BLaER1 treated with 17β-estradiol and CSF1 and Interleukin-3, amounts not matched to agents 10 nM and 100 nM (cell line): ENCODE data around the gene LAMA2.

ENCODE experiments used
- H3K27ac ChIP-seq, 11 experiments: shearing (Covaris generic); formaldehyde crosslinking; 2 replicates each; pipeline ENCODE4 v1.8.1; 2022
- H3K27me3 ChIP-seq, 11 experiments: shearing (Covaris generic); formaldehyde crosslinking; 2 replicates each; pipeline ENCODE4 v1.8.1; 2022
- H3K36me3 ChIP-seq, 11 experiments: shearing (Covaris generic); formaldehyde crosslinking; 2 replicates each; pipeline ENCODE4 v1.8.1; 2022
- H3K4me1 ChIP-seq, 10 experiments: shearing (Covaris generic); formaldehyde crosslinking; 2 replicates each; pipeline ENCODE4 v1.8.1; 2022
- H3K4me2 ChIP-seq, 11 experiments: shearing (Covaris generic); formaldehyde crosslinking; 2 replicates each; pipeline ENCODE4 v1.8.1; 2022
- H3K4me3 ChIP-seq, 10 experiments: shearing (Covaris generic); formaldehyde crosslinking; 2 replicates each; pipeline ENCODE4 v1.8.1; 2022
- H3K9ac ChIP-seq, 11 experiments: shearing (Covaris generic); formaldehyde crosslinking; 2 replicates each; pipeline ENCODE4 v1.8.1; 2022
- H3K9me3 ChIP-seq, 11 experiments: shearing (Covaris generic); formaldehyde crosslinking; replicated peaks in 1 of 11; 2 replicates each; pipeline ENCODE4 v1.8.1; 2022
- H4K20me1 ChIP-seq, 11 experiments: shearing (Covaris generic); formaldehyde crosslinking; 2 replicates each; pipeline ENCODE4 v1.8.1; 2022
- Cebpa-rat ChIP-seq, 11 experiments: shearing (Covaris generic); IDR thresholded peaks; 2 replicates each; pipeline ENCODE4 v1.8.1; 2022

Gene LAMA2, protein sequence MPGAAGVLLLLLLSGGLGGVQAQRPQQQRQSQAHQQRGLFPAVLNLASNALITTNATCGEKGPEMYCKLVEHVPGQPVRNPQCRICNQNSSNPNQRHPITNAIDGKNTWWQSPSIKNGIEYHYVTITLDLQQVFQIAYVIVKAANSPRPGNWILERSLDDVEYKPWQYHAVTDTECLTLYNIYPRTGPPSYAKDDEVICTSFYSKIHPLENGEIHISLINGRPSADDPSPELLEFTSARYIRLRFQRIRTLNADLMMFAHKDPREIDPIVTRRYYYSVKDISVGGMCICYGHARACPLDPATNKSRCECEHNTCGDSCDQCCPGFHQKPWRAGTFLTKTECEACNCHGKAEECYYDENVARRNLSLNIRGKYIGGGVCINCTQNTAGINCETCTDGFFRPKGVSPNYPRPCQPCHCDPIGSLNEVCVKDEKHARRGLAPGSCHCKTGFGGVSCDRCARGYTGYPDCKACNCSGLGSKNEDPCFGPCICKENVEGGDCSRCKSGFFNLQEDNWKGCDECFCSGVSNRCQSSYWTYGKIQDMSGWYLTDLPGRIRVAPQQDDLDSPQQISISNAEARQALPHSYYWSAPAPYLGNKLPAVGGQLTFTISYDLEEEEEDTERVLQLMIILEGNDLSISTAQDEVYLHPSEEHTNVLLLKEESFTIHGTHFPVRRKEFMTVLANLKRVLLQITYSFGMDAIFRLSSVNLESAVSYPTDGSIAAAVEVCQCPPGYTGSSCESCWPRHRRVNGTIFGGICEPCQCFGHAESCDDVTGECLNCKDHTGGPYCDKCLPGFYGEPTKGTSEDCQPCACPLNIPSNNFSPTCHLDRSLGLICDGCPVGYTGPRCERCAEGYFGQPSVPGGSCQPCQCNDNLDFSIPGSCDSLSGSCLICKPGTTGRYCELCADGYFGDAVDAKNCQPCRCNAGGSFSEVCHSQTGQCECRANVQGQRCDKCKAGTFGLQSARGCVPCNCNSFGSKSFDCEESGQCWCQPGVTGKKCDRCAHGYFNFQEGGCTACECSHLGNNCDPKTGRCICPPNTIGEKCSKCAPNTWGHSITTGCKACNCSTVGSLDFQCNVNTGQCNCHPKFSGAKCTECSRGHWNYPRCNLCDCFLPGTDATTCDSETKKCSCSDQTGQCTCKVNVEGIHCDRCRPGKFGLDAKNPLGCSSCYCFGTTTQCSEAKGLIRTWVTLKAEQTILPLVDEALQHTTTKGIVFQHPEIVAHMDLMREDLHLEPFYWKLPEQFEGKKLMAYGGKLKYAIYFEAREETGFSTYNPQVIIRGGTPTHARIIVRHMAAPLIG (N-terminal part only)

DNA sequence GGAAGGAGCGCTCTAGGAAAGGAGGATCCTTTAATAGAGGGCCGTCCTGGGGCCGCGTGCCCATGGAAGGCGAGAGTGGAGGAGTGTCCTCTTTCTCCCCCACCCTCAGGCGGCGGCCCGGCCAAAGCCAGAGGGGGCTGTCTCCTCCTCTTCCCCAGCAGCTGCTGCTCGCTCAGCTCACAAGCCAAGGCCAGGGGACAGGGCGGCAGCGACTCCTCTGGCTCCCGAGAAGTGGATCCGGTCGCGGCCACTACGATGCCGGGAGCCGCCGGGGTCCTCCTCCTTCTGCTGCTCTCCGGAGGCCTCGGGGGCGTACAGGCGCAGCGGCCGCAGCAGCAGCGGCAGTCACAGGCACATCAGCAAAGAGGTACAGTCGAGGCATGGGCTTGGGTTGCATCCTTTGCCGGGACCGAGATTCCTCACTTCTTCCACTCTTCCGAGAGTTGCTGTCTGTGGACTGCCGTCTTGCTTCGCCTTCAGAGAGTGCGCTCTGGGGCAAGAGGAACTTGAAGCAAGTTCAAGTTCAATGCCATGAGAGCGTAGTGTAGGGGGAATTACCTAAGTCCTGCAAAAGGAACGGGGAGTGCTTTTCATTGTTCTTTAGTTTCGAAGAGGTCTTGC lies at the start of gene LAMA2:
Gene LAMA2, plus strand, starts transcription at position 148 of the 621 bp plus-strand sequence. Its CDS starts 108 bp downstream, at position 256.
- Histone ChIP-seq H3K4me2 (no peak within 1 kb of the TSS), H3K27ac (no peak within 1 kb of the TSS)

GRCh38 chr6:128836761-128837160 lies 46.2 kb upstream of the LAMA2 start:
- no peaks in the 10 kb centered on the region for H3K27me3 ChIP-seq
- H3K4me2 ChIP-seq, result no peak overlapping the region
- no peak overlapping the region for H3K4me3 ChIP-seq
- H3K36me3 ChIP-seq, result no peaks in the 10 kb centered on the region
- H3K9ac ChIP-seq, result no peak overlapping the region
- no peaks in the 10 kb centered on the region for H4K20me1 ChIP-seq
- H3K4me1 ChIP-seq, result no peaks in the 10 kb centered on the region
- no peaks in the 10 kb centered on the region for H3K9me3 ChIP-seq
- H3K27ac ChIP-seq, result no peak overlapping the region
- TF ChIP-seq Cebpa-rat (IDR thresholded peaks at IDR 0.05), result no peak

More for the DNA sequence above, at the start of gene LAMA2:
- H3K9ac ChIP-seq, result no peak within 1 kb of the TSS
- TF ChIP-seq Cebpa-rat (IDR thresholded peaks at IDR 0.05), result no peak
- no peaks in the 10 kb centered on the region for H3K27me3 ChIP-seq
- no peaks in the 10 kb centered on the region for H3K36me3 ChIP-seq
- no peaks in the 10 kb centered on the region for H3K9me3 ChIP-seq
- no peaks in the 10 kb centered on the region for H4K20me1 ChIP-seq
- no peak within 1 kb of the TSS for H3K4me3 ChIP-seq
- H3K4me1 ChIP-seq, result no peaks in the 10 kb centered on the region

- Histone ChIP-seq H3K4me1 (no peaks in the 10 kb centered on the region), H3K36me3 (no peaks in the 10 kb centered on the region), H3K9ac (no peak overlapping the region), H3K9me3 (no peaks in the 10 kb centered on the region), H4K20me1 (no peaks in the 10 kb centered on the region), H3K27me3 (no peaks in the 10 kb centered on the region), H3K4me3 (no peak overlapping the region), H3K27ac (no peak overlapping the region), H3K4me2 (no peak overlapping the region)
- no peak for TF ChIP-seq Cebpa-rat (IDR thresholded peaks at IDR 0.05)
Measured at GRCh38 chr6:128841518-128841917, 41.4 kb upstream of the LAMA2 start.

DNA sequence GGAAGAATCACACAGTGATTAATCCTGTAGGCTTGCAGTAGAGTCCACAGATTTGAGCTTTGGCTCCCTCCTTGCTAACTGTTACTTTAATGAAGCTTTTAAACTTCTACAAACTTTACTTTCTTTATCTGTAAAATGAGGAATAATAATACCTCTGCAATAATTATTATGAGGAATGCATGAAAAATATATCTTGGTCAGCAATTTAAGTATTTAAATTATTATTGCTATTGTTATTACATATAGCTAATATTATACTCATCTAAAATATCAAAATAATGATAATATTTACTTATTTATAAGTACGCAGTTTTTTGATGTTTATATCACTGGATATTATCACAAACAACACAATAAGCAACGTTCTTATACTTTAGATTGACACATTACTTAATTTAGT lies 38.3 kb upstream of the LAMA2 start:
- Histone ChIP-seq H3K9ac (no peak overlapping the region), H3K4me3 (no peak overlapping the region), H3K36me3 (no peaks in the 10 kb centered on the region), H3K9me3 (no peaks in the 10 kb centered on the region), H3K27me3 (no peaks in the 10 kb centered on the region), H3K27ac (no peak overlapping the region), H4K20me1 (no peaks in the 10 kb centered on the region), H3K4me2 (no peak overlapping the region), H3K4me1 (no peaks in the 10 kb centered on the region)
- TF ChIP-seq Cebpa-rat (IDR thresholded peaks at IDR 0.05), result no peak

- H3K27me3 ChIP-seq, result no peaks in the 10 kb centered on the region
- no peaks in the 10 kb centered on the region for H4K20me1 ChIP-seq
- no peak overlapping the region for H3K9ac ChIP-seq
- no peaks in the 10 kb centered on the region for H3K36me3 ChIP-seq
- H3K4me2 ChIP-seq, result no peak overlapping the region
- TF ChIP-seq Cebpa-rat (IDR thresholded peaks at IDR 0.05), result no peak
- H3K4me1 ChIP-seq, result no peaks in the 10 kb centered on the region
- H3K27ac ChIP-seq, result no peak overlapping the region
- H3K4me3 ChIP-seq, result no peak overlapping the region
- no peaks in the 10 kb centered on the region for H3K9me3 ChIP-seq
Measured at GRCh38 chr6:128847431-128848210, 35.3 kb upstream of the LAMA2 start.

DNA sequence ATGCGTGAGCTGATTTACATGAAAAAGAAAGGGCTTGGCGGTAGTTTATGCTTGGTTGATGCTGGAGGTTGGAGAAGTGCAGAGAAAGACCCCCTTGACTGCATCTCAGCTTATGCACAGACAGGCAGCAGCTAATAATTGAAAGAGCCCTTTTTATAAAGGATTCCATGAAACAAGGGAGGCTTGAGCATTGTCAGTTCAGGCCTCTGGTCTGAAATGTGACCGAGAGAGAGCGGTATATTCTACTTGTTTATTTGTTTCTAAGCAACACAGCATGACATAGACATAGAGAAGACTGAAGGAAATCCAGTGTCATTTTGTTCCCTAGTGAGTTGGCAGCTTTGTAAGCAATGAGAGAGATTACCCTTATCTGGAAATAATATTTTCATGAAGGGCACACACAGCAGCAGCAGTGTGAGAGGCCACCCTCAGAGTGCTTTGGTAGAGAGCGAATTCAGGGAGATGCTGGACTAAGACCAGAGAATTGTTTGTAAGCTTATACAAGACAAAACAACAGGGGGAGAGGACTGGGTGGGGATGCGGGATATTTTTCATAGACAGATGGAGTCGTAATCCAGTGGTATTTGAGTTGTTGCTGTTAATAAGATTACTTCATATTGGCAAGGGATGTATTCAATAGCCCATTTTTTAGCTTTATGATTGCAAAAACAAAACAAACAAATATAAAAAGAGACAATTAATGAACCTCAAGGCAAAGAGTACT lies 34.6 kb upstream of the LAMA2 start:
- no peaks in the 10 kb centered on the region for H4K20me1 ChIP-seq
- no peaks in the 10 kb centered on the region for H3K9me3 ChIP-seq
- H3K27me3 ChIP-seq, result no peaks in the 10 kb centered on the region
- H3K36me3 ChIP-seq, result no peaks in the 10 kb centered on the region
- H3K9ac ChIP-seq, result no peak overlapping the region
- H3K4me2 ChIP-seq, result no peak overlapping the region
- no peak overlapping the region for H3K27ac ChIP-seq
- H3K4me3 ChIP-seq, result no peak overlapping the region
- no peak for TF ChIP-seq Cebpa-rat (IDR thresholded peaks at IDR 0.05)
- H3K4me1 ChIP-seq, result no peaks in the 10 kb centered on the region

DNA sequence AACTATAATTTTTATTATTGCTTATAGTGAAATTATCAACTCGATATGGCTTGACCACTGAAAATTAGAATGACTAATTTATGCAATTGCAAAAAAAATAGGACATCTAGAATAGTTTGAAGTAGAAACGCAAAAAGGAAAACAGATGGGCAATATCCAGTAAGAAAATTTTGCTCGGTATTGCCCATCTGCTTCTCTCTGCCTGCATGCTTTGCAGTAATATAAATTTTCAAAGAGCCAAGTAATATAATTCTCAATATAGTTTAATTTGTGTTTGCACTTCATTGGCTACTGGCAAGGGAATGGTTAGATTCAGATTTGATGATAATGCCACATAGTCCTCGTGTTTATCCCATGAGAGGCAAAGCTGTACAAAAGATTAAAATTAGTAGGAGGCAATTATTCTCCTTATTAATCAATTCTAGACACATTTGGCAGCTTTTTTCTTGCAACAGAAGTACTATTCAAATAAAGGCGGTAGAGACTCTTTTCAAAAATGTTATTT lies 27.3 kb upstream of the LAMA2 start:
- Histone ChIP-seq H3K27me3 (no peaks in the 10 kb centered on the region), H3K4me2 (no peak overlapping the region), H3K9me3 (peaks cover 2 to 6% (median 3%) of the 10 kb centered on the region in 11 experiments; a peak in 12 of 22 replicates), H3K4me1 (no peaks in the 10 kb centered on the region), H3K36me3 (no peaks in the 10 kb centered on the region), H3K4me3 (no peak overlapping the region), H3K9ac (no peak overlapping the region), H3K27ac (no peak overlapping the region), H4K20me1 (no peaks in the 10 kb centered on the region)
- no peak for TF ChIP-seq Cebpa-rat (IDR thresholded peaks at IDR 0.05)
